GM13976 (cell line): ENCODE results near the gene FDX1.

ENCODE experiments used
- DNase-seq: peaks from one replicate; pipeline ENCODE4 v3.0.0; 2012; ENCODE audit warnings: low spot score
- in situ Hi-C: fragments of 300-500 bp; cut with MboI; formaldehyde crosslinking; loops from one replicate; pipeline ENCODE4 v1.12.0; 2022; ENCODE audit warnings: low sequenced_read_pairs, mixed read lengths, inconsistent platforms; ENCODE audit not compliant: unreplicated experiment
- TF ChIP-seq, protein P1 (sequence below): IDR thresholded peaks from 2 replicates; pipeline ENCODE4 v1.5.1; 2012; ENCODE audit warnings: borderline replicate concordance, mild to moderate bottlenecking; ENCODE audit not compliant: insufficient read depth; ENCODE audit errors: extremely low read depth, missing control alignments, control extremely low read depth

FDX1 gene

DNA sequence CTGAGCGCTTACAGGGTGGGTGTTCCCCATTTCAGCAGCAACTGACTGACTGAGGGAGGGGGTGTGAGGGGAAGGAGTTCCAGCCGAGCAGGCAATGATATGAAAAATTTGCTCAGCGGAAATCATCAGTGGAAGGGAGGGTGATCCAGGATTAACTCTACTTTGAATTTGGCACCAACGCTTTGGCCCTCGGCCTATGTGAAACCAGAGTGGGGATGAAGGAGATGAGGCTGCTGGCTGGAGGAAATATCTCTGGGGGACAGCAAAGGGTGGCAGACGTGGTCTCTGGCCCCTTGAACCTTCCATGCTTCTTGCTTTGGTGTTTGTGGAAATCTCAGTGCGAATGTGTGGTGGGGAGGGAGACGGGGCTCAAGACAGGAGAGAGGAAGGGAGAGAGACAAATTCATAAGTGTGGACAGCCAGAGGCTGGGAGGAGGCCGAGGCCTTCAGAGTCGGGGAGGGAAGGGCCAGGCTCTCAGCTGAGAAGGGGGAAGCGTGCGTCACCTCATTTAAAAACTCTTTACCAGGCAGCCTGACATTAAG, 83.6 kb downstream of the FDX1 start:
- in situ Hi-C loops = no loop called here
- TF ChIP-seq, protein P1, sequence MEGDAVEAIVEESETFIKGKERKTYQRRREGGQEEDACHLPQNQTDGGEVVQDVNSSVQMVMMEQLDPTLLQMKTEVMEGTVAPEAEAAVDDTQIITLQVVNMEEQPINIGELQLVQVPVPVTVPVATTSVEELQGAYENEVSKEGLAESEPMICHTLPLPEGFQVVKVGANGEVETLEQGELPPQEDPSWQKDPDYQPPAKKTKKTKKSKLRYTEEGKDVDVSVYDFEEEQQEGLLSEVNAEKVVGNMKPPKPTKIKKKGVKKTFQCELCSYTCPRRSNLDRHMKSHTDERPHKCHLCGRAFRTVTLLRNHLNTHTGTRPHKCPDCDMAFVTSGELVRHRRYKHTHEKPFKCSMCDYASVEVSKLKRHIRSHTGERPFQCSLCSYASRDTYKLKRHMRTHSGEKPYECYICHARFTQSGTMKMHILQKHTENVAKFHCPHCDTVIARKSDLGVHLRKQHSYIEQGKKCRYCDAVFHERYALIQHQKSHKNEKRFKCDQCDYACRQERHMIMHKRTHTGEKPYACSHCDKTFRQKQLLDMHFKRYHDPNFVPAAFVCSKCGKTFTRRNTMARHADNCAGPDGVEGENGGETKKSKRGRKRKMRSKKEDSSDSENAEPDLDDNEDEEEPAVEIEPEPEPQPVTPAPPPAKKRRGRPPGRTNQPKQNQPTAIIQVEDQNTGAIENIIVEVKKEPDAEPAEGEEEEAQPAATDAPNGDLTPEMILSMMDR = no peak
- DNase-seq = no peak

DNA sequence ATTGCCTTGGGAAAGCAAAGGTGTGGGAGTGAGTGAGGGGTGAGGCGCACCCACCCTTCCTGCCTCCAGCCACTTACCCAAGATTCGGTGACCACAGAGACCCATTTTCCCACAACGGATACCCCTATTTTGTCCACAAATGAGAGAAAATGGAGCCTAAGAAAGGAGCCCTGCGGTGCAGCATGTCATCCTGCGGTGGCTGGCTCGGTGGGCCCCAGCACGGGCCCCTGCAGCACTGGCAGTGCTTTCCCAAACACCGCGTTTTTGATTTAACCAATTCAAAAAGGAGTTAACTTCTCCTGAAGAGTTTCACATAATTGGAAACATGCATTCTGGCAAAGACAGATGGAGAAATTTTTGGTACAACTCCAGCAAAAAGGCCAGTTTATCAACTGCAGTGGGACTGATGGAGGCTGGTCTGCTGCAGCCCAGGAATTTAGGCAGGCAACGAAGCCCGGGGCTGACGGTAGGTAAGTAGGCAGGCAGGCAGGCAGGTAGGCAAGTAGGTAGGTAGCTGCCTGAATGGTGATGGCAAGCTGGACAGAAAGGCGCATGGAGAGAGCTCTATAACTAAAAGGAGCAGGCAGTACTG, 84.2 kb downstream of the FDX1 start:
- in situ Hi-C loops = no loop called here
- DNase-seq = no peak
- TF ChIP-seq, protein P1 = no peak
